Measurements from ENCODE around the gene BIN1.

- TF ChIP-seq EZH2 (IDR thresholded peaks at IDR 0.05) (no peak), POLR2AphosphoS5 (IDR thresholded peaks at IDR 0.05; ENCODE audit: borderline replicate concordance, low read depth, low read length) (no peak)
Measured at GRCh38 chr2:127138281-127138680, 31.3 kb upstream of the BIN1 start.
